Pulmonary artery endothelial cell (primary cell): ENCODE measurements around the gene RASGEF1C. TPM values are rescaled to one million over a fixed set of nuclear protein-coding genes. Genes with fewer than 3 reads are reported as not detected.

Experiments used
- DNase-seq: peaks from one replicate; pipeline ENCODE4 v3.0.0-alpha.2; 2011; ENCODE audit warnings: low read depth, low spot score
- total RNA-seq: library from RNA; depleted of rRNA; stranded (reverse); fragments of >200 nt; gene quantifications from 2 replicates; pipeline ENCODE4 v1.2.3, GENCODE V29; 2014

RASGEF1C gene
- total RNA-seq, 1 donor from 2014 or later: not detected

GRCh38 chr5:180120237-180121101 lies 88.5 kb downstream of the RASGEF1C start:
- DNase-seq: no peak

- DNase-seq: no peak
Measured at GRCh38 chr5:180119903-180120236, 89.1 kb downstream of the RASGEF1C start.

DNA sequence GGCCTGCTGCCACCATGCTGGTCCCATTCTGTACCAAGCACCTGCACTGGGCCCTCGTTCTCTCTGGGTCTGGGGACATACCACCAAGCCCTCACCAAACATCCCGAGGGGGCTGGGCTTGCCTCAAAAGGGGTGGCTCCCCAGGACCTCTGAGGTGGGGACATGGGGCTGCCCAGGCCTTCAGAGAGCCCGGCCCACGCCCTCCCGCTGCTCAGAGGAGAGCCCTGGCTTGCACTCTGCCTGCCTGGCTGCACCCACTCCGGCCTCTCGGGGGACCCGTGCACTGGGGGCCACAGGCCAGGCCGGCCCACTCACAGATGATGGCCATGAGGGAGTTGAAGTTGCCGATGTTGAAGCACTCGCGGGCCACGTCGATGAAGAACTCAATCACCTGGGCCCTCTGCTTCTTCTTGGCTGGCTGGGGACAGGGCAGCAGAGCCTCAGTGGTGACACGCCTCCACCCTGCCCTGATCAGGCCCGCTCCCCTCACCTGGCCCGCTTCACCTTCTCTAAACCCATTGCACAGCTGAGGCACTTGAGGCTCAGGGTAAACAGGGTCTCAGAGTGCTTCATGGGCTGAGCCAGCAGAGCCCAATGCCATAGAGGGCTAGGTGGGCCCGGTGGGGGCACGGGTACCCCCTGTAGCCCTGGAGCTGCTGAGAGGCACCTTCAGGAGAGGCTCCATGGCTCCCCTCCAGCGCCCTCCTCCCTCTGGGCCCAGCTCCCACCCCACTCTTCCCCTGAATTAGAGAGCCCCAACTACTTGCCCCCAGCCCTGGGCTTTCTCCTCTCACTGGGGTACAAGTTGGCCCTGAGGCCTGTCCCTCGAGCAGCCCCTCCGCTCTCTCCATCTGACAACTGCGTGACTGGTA lies 89.7 kb downstream of the RASGEF1C start:
- DNase-seq: no peak

- DNase-seq: no peak
Measured at GRCh38 chr5:180118391-180118791, 90.6 kb downstream of the RASGEF1C start.

DNA sequence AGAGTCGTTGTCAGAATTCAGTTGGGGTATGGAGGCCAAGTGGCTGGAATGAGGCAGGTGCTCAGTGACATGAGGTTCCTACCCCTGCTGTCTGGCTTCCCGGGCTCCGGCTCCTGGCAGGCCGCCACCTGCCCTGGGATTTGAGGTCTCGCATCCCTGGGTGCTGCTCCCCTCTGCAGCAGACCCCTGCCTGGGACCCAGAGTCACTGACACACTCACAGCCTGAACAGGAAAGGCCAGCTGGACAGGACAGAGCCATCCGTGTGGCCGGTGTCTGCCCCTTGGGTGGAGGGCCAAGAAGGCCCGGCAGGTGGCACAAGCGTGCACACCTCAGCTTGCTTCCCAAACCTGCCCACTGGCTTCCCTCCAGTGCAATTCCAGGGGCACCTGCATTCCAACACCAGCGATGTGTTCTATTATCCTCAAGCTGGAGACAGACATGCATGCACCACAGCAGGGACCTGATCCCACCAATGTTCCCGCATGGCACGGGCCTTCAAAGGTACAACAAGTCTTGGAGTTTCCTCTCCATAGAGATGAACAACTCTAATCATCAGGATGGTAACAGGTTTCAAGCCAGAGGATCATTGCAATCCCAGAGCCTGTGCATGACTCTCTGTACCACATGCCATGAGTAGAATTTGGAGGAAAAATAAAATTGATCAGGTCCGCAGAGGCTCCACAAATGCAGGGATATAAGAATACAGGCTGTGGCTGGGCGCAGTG lies 91.8 kb downstream of the RASGEF1C start:
- no peak for DNase-seq

DNA sequence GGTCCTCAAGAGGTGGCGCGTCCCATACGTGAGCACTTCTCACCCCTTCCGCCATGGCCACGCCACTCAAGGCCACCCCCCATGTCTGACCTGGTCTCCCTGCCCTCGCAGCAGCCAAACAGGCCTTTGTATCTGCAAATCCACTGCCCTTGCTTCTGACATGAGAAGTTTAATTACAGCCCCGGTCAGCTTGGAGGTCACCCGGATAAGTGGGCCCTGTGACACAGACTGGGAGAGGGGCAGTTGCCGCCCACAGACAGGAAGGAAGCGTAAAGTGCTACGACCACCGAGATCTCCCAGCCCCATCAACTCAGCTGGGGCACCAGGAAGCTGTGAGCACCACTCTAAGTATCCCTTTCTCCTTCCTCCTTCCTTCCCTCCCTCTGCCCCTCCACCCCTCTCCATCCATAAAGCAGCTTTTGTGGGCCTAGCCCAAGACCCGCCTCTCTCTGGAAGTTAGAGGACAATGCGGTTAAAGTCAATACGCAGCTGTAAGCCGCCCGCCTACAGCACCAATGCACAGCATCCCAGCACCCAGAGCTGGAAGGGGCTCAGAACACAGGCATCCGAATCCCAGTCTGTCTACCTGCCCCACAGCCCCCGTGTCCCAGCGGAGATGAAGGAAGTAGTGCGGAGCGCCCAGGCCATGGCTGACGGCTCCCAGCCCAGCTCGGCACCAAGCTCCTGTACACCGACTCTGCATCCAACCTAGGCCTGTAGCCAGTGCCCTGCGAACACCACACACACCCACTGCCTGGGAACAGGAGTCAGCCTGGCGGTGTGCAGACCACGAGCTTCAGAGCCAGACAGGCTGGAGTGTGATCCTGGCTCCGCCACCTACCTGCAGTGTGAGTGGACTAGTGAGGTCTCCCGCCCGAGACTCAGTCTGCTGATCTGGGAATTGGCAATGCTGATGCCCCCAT lies 92.7 kb downstream of the RASGEF1C start:
- no peak for DNase-seq

DNA sequence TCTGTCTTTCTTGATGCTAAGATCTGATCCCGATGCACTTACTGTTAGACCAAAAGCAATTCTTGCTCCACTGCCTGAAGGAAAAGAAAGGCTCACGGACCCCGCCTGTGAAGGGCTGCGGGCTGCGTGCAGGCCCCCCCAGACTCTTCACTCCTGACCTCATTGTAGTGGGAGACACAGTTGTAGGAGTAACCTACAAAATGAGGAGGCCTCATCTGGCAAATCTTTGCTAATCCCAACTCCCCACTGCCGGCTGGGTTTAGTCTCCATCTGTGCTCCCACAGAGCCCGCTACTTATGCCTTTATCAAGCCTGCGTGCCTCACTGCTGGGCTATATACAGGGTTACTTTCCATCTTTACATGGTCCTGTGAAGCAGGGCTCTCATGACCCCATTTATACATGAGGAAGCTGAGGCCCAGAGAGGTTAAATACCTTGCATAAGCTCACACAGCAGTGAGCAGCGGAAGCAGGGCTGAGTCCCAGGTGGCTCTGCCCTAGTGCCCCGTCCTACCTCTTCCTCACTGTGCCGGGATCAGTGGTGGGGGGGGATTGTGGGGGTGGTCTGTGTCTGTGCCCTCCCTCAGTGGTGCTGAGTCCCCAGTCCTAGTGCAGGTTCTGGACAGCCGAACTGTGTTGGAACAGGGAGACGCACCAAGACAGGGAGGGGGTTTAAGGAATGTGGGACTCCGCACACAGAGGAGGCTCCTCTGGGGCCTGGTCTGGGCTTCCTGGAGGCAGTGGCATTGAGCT lies 93.5 kb downstream of the RASGEF1C start:
- no peak for DNase-seq

- no peak for DNase-seq
Measured at GRCh38 chr5:180114304-180115003, 94.6 kb downstream of the RASGEF1C start.

DNA sequence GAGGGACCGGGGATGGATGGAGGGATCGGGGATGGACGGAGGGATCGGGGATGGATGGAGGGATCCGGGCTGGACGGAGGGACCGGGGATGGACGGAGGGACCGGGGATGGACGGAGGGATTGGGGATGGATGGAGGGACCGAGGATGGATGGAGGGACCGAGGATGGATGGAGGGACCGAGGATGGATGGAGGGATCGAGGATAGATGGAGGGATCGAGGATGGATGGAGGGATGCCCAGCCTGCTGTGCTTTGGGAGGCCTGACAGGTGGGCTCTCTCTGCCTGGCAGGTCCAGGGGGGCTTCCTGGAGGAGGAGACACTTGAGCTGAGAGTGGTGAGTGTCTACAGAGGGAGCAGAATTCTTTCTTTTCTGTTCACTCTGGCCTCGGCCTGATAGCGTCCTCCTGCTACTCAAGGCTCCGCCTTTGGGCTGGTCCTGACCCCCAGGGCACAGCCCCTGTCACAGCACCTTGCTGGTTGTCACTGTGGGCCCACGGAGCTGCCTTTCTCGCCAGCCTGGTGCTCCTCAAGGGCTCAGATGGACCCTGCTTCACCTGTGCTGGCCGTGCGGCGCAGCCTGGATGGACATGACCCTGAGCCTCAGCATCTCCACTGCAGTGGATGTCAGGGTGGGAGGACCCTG lies 95.2 kb downstream of the RASGEF1C start:
- DNase-seq: no peak

- no peak for DNase-seq
Measured at GRCh38 chr5:180112181-180112861, 96.7 kb downstream of the RASGEF1C start.

DNA sequence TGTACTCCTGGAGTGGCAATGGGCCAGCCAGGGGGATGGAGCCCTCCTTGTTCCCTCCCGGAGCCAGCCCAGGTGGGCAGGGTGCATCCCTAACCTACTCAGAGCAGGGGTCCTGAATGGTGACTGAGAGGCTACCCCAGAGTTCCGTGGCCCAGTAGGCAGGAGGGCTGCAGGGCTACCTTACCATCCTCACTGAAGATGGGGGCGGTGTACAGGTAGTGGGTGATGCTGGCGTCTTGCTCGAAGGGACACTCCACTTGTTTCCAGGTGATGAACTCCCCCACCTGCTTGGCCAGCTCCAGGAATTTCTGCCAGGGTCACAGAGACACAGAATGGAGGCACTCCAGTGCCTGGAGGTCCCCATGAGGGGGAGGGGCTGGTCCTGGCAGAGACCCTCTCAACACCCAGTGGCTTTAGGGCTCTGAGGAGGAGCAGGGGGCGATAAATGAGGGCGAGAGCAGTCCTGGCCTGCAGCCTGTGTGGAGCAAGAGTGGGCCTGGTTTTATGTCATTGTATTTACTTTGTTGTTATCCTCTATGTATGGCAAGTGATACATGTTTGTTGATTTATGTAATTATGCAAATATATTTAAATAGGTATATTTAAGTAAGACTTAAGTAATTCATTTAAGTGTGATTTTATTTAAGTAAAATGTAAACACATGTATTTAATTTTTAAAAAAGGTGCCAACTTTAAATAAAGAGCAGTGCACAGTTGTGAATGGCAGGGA lies 97.6 kb downstream of the RASGEF1C start:
- DNase-seq: no peak

DNA sequence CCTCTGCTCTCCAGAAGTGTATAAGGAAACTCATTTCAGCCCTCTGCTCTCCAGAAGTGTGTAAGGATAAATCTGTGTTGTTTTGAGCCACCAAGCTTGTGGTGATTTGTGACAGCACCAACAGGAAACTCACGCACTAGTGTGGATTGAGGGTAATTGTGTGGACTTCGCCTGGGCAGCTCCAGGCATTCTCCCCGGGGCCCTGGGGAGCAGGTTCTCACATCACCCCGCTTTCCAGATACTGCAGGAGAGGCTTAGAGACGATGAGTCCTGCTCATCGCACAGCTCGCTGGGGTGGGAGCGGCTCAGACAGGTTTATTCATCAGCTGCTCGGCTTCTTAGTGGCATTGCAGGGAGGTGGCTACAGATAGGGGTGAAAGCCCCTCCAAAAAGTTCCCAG lies 99.1 kb downstream of the RASGEF1C start:
- no peak for DNase-seq

GRCh38 chr5:180107005-180107404 lies 102.0 kb downstream of the RASGEF1C start:
- no peak for DNase-seq

- DNase-seq: no peak
Measured at GRCh38 chr5:180105827-180106312, 103.1 kb downstream of the RASGEF1C start.

DNA sequence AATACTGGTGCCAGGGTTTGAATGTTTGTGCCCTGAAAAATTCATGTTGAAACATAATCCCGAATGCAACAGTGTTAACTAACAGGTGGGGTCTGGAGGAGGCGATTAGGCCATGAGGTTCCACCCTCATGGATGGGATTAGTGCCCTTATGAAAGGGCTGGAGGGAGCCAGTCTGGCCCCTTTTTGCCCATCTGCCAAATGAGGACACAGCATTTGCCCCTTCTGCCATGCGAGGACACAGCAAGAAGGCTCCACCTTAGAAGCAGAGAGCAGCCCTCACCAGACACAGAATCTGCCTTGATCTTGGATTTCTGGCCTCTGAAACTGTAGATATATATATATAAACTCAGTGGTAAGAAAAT lies 104.9 kb downstream of the RASGEF1C start:
- no peak for DNase-seq

GRCh38 chr5:180103487-180104167 lies 105.4 kb downstream of the RASGEF1C start:
- no peak for DNase-seq

GRCh38 chr5:180102636-180103035 lies 106.4 kb downstream of the RASGEF1C start:
- DNase-seq: no peak
